Activated gamma-delta T cell (primary cell): ENCODE results near the gene ZNF593.

Experiments
- DNase-seq: peaks from one replicate; lab custom pipeline; 2025; lab: John Stamatoyannopoulos, UW

The ZNF593 gene

DNA sequence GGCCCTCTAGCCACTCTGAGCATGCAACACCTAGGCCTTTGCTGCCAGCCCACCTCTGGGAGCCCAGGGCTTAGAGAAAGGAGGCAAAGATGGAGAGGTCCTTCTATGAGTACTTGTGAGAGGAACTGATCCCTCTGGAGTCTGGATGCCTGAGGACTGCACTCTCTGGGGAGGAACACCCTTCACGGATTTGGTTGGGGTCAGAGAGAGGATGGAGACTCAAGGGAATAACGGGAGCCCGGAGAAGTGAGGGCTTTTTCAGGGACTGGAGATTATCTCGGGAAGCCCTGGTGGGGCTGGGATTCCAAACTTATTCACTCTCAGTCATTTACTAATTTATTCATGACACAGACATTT, 532 bp upstream of the ZNF593 start:
- DNase-seq = no peak

DNA sequence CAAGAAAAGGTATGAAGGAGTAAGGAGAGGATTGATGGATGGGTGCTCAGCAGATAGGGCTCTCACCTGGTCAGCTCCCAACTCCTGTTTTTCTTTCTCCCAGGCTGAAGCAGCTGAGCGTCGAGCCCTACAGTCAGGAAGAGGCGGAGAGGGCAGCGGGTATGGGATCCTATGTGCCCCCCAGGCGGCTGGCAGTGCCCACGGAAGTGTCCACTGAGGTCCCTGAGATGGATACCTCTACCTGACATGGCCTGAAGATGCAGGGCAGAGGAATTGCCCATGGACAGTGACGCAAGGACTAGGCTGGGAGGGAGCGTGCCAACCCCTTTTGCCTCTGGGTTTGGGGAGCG, 739 bp downstream of the ZNF593 start:
- DNase-seq = no peak

DNA sequence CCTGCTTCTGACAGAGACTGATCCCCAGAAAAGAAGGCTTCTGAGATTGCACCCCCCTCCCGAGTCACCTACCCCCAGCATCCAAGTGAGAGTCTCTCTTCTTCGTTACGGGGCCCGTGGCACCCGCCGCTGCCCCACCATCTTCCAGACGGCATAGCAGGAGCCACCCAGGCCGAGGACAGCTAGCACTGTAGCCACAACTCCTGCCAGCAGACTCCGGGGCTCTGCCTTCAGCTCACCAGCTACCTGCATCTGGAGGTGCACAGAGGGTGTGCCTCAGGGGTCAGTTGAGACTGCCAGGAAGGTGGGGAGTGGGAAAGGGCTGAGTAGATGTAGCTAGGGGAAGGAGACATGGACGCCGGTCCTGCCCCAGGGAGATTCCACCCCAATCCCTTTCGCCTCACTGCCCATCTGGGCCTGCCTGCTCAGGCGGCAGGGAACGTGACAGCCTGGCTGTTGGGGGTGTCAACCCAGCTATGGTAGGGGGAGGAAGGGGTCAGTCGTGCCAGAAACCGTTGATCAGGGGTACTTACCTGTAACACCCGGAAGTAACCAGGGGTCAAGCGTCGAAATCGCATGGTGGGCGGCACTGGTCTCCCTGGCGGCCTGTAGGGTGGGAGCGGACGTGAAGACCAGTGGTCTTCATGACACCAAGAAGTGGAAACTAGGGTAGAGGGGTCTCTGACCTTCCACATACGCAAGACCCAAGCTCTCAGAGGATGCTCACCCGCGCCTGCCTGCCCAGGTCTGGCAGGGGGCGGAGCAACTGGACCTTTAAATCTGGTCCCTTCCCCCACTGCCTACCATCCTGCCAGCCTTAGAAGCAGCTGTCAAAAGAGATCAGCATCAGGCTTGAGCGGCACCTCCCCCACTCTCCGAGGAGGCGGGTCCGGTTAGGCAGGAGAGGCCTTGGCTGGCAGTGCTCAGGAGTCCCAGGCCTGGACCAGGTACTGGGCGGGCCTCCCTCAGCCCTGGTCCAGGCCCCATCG, 1.7 kb downstream of the ZNF593 start, which contains the start of gene ZNF593OS:
Gene ZNF593OS, minus strand, starts transcription at position 749 of the 989 bp plus-strand sequence. Its CDS starts 171 bp downstream, at position 578.
- no peak for DNase-seq

DNA sequence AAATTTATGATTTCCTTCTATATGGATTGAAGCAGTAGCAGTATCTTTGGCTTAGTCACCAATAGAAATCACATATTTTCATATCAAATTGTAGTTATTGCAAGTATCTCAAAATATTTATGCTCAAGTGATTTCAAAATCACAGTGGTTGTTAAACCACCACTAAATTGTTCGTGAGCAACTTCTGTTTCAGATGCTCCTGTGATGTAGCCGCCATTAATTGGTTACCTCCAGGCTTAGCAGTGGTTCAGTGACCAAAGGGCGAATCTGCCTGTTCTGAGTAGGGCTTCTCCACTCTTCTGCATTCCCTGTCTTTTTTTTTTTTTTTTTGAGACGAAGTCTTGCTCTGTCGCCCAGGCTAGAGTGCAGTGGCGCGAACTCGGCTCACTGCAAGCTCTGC, 5.6 kb downstream of the ZNF593 start:
- DNase-seq = no peak

DNA sequence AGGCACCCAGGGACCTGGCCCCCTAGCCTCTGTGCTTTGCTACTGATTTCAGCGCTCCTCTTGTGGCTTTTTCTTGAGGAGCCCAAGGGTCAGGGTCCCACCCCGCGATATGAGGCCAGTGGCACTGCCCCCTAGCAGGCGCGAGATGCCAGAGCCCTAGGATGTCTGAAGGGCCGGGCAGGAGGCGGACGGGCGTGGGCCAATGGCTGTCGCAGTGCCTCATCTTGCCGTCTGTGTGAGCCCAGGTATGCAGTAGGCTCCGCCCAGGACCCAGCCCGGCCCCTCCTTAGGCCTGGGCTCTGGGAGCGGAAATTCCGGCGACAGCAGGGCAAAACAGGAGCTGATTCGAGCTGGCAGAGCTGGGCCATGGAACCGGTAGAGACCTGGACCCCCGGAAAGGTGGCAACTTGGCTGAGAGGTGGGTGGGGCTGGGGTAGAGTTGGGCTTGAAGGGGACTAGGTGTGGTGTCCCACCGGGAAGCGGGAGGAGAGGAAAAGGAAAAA, 7.5 kb downstream of the ZNF593 start, which contains the start of gene CNKSR1:
Gene CNKSR1, plus strand, starts transcription at position 310 of the 503 bp plus-strand sequence. Its CDS starts 57 bp downstream, at position 367.
- no peak for DNase-seq

DNA sequence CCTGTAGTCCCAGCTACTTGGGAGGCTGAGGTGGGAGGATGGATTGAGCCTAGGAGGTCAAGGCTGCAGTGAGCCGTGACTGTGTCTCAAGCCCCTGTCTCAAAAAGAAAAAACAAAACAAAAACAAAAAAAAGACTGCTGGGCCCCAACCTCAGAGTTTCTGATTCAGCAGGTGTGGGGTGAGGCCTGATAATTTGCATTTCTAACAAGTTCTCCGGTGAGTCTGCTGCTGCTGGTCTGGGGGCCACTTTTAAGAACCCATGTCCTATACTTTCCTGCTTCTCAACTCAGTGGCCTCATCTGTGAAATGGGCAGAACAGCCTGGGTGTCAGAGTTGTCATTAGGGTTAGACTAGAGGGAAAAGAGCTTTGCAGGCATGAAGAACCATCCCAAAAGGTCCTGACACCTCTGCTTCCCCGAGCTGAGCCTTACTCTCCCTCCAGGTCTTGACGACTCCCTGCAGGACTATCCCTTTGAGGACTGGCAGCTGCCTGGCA, 10.3 kb downstream of the ZNF593 start:
- no peak for DNase-seq

DNA sequence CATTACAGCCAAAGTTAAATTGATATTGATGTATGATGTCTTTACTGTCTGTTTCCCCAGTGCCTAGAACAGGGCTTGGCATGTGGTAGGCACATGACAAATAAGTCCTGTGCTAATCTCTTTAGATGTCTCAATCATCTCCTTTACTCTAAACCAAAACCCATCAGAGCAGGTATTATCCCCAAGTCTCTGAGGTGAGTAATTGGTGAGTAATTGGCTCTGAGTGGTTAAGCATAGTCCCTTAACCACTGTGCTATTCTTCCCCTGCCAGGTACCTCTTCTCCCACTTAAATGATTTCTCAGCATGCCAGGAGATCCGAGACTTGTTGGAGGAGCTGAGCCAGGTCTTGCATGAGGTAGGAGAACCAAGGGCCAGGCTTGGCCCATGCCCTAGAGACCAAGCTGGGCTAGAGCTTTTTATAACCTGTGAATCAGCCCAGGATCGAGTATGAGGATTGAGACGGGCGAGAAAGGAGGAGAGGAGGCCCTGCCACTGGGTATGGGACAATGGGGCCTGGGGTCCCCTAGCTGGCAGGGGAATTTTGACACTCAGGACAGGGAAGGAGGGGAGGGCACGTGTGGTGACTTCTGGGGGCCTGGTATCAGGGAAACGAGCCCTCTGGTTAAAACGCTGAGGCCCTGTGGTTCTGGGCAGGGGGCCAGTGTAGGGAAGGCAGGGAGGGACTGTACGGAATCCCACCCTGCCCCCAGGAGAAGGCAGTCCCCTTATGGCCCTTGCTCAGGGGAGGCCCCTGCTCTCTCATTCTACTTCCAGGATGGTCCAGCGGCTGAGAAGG, 12.1 kb downstream of the ZNF593 start:
- DNase-seq = no peak

DNA sequence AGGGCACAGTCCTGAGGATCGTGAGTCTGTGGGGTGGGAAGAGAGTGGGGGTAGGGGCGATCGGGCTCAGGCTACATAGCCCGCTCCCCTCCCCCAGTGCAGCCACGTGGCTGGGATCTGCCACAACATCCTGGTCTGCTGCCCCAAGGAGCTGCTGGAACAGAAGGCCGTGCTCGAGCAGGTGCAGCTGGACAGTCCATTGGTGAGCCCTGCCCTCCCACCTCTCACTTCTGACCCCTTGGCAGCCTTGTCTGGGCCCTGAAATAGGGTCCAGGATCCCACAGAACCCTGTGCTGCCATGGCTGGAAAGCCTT, 12.6 kb downstream of the ZNF593 start:
- no peak for DNase-seq

DNA sequence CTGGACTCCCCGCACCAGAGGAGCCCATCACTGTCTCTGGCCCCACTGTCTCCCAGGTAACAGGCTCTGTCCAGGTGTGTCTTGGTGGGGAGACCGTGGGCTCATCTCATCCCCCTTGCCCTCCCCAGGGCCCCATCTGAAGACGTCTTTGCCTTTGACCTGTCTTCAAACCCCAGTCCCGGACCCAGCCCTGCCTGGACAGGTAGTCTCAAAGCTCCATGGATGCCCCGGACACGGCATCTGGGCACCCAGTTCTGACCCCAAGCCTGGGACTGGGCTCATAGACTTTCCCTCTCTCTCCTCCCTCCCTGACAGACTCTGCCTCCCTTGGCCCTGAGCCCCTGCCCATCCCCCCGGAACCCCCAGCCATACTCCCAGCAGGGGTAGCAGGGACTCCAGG, 14.4 kb downstream of the ZNF593 start:
- no peak for DNase-seq

DNA sequence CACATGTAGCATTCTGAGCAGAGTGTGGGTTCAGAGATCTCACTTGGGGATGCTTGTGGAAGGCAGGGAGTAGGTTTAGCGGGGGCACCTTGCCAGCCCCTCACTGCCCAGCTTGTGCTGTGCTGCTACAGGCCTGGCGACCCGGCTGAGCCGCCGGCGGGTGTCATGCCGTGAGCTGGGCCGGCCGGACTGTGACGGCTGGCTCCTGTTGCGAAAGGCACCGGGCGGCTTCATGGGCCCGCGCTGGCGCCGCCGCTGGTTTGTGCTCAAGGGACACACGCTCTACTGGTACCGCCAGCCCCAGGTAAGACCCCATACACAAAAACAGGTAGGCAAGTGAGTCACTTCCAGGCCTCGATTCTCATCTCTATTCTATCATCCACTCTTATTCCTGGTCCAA, 15.2 kb downstream of the ZNF593 start:
- no peak for DNase-seq

DNA sequence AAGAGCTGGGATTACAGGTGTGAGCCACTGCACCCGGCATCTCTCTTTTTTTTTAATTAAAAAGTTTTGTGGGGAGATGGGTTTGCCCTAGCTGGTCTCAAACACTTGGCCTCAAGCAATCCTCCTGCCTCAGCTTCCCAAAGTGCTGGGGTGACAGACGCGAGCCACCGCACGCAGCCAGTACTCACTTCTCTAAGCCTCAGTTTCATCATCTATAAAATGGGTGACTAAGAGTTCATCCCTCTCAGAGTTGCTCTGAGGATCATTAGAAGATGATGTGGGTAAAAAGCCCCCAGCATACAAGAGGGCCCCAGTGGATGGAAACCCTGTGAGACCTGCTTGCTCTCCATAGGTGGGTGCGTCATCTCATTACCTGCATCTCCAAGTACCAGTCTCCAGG, 18.2 kb downstream of the ZNF593 start:
- no peak for DNase-seq

DNA sequence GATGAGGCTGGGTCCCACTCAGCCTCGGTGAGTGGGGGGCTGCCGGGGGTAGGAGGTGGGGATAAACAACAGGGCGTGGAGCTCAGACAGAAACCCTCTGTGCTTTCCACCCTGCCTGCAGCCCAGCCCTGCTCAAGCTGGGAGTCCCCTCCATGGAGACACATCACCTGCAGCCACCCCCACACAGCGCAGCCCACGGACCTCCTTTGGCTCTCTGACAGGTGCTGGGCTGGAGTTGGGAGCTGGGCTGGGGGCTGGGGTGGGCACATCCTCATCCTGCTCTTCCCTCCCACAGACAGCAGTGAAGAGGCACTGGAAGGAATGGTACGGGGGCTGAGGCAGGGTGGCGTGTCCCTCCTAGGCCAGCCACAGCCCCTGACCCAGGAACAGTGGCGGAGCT, 18.8 kb downstream of the ZNF593 start:
- DNase-seq = no peak

DNA sequence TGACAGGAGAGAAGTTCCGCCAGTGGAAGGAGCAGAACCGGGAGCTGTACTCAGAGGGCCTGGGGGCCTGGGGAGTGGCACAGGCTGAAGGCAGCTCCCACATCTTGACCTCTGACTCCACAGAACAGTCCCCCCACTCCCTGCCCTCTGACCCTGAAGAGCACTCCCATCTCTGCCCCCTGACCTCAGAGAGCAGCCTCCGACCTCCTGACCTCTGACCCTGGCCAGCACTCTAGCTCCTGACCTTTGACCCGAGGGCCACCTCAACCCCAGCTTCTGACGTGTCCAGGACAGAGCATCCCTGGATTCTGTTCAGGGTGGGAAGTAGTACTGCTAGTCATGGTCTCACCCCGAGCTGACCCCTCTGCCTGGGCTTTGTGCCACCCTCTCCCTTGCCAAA, 19.6 kb downstream of the ZNF593 start:
- DNase-seq = no peak

DNA sequence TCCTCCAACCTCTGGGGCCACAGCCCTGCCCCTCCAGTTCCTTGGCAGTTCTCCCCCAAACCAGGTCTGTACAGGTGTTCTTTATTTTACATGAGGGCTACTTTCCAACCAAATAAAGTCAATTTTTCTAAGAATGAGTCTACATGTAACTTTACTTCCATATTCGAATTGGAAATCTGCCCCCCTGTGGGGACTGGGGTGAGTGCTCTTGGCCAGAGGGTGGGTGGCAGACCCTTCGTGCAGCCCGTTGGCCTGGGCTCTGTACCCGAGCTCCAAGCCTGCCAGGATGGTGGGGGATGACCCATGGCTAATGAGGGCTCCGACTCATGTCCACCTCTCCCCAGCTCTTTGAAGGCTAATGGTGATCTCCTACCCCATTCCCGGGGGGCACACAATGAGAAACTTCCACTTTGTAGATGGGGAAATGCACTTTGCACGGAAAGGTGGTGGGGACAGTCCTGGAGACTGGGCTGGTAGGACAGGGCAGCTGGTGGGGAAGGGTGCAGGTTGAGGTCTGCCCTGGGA, 20.1 kb downstream of the ZNF593 start:
- no peak for DNase-seq

DNA sequence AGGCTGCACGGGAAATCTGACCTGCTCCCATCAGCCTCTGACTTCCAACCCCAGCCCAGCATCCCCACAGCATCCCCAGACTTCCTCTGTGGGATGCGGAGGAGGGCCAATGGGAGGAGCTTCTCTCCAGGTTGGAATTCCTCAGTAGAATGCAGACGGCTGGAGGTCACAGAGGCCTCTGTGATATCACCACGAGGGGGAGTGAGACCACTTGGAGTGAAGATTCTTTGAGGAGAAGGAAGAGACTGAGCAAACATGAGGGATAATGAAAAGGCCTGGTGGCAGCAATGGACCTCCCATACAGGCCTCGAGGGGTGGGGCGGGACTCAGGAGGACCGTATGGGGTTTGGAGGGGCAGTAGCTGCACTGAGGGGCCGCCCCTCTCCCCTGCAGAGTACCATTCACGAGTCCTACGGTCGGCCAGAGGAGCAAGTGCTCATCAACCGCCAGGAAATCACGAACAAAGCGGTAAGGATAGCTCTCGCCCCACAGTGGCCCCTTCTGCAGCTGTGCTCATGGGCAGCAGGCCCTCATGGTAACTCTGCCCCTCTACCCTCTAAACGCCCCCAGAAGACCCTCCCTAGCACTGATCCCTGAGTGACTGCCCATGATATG, 20.8 kb downstream of the ZNF593 start, which contains the start of gene CATSPER4:
Gene CATSPER4, plus strand, starts transcription at position 230 of the 615 bp plus-strand sequence. Its CDS starts 26 bp downstream, at position 256.
- DNase-seq = no peak

DNA sequence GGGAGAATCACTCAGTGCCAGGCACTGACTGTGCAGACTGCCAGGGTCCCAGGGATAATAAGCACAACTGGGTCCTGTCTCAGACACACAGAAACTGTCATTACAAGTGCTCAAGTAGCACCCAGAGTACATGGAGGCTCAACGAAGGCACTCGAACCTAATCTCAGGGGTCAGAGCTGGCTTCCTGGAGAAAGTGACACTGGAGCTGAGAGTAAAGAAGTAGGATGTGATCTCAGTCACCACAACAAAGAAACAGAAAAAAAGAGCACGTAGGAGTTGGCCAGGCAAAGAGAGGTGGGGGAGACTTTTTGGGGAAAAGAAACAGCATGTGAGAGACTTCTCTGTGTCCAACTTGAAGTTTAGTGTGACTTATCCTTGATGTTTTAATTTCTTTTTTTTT, 22.0 kb downstream of the ZNF593 start:
- DNase-seq = no peak

DNA sequence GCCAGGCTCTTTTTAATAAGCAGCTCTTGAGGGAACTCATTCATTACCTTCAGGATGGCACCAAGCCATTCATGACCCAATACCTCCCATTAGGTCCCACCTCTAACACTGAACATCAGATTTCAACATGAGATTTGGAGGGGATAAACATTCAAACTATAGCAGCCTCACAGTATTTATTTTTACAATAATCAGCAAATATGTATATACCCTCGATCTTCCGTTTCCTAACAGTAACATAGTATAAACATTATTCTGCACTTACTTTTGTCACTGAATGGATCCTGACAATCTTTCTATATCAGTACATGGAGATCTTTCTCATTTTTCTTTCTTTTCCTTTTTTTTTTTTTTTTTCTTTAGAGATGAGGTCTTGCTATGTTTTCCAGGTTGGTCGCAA, 26.1 kb downstream of the ZNF593 start:
- no peak for DNase-seq

DNA sequence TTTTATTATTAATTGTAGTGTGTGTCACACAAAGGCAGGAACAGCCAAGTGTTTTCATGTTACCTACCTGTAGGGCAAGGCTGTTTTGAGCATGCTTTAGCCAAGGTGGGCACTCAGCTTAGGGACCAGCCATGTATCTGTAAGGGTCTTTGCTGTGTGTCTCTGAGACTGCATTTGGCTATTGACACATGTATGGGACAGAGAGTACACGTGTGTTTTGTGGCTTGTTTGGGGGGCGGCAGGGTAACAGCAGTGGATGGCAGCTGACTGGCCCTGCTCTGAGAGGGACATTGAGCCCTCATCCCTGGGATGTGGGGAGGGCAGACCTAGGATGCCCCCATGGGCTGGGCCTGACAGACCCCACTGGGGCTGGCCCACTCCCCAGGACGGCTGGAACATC, 27.6 kb downstream of the ZNF593 start:
- DNase-seq = no peak

DNA sequence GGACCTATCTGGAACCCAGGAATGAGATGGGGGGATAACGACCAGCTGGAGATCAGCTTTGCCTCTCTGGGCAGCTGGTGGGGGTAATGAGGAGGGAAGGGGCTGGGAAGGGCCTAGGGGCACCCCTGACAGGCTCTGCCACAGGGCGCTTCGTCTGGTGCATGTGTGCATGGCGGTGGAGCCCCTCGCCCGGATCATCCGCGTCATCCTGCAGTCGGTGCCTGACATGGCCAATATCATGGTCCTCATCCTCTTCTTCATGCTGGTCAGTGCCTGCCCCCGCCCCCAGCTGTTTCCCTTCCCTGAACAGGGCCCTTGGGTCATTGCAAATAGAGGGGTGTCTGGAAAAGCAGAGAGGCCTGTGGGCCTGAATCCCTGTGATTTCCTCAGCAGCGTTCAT, 28.1 kb downstream of the ZNF593 start:
- no peak for DNase-seq

DNA sequence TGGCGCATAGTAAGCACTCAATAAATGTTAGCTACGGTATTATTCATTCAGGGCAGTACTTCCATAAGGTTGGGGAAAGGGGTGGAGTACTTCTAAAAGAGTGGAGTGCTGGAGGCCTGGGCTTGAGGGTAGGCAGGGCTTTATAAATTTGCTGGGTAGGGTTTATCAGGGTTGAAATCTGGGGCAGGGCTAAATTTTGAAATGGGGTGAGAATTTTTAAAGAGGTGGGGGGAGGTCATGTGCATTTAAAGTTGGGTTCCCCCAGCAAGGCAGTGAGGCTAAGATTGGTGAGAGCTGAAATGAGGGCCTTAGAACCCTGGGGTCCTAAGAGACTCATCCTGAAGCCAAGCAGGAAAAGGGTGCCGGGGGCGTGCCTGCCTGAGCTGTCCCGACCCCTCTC, 30.7 kb downstream of the ZNF593 start:
- DNase-seq = no peak

DNA sequence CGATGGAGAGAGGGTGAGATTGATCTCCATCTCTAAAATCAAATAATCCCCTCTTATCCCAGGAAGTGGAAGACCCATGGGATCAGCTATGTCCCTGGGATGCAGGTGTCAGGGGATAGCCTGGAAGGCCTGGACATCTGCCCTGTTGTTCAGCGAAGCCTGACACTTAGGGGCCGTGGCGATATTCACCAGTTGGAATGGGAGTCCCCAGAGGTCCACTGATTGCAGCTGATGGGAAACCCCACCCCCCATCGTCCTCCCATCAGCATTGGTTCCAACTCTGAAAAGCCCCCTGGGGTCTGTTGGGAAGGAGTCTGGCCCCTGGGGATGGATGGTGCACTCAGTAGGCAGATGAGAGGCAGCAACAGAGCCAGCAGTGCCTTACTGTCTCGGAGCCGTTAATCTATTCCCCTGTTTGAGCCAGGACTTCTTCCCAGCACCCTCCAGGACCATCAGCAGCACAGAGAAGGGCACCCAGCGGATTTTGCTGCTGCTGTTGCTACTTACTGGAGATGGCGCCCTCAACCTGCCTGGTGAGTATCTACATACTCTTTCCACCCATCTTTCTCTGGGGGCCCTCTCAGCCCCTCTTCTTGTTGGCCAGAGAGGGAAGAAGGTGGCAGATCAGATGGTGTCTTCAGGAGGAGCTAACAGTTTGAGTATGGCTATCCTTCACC, 34.1 kb downstream of the ZNF593 start:
- DNase-seq = no peak
